HG02610 (cell line): Measurements from ENCODE around the gene MAP1A.

Source experiments
- ATAC-seq: cut with Tn5 transposase; IDR thresholded peaks from one replicate; pipeline ENCODE4 v1.9.1; 2021; ENCODE audit warnings: mild to moderate bottlenecking, moderate library complexity; ENCODE audit not compliant: unreplicated experiment

The MAP1A gene

DNA sequence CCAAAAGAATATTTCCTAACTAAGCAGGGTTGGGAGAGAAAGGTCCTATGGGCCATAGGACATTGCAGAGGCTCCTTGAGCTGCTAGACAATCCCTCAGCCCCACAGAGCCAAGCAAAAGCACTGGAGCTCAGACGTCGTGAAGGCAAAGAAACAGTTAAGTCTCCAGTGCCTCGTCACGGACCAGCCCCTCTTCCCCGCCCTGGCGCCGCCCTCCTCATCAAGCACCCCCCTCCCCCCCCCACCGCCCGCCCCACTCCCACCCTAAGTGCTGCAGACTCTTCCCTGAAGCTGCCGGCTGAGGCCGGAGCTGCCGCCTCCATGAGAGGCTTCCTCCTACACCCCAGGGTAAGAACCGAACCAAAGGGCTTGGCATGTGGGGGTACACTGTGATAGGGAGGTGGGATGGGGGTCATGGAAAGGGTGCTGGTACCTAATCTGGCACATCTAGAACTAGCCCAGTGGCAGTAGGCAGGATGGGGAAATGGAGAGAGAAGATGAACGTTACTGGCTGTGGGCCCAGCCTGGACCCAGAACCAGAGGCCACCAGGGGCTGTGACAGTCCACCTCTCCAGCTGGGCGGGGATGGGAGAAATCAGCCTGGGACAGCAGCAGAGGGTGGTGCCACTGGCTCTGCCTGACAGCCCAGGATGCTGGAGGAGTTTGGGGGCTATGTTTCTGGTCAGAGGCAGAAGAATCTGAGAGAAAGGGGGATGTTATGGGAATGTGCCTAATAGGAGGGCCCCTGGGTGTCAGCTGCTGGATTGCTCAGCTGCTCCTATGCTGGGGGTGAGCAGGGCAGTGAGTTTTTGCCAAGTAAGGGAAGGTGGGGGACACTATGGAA, at the start of gene MAP1A:
TSS of gene MAP1A (plus strand) at position 255 of the 843 bp plus-strand sequence. CDS start 3,866 bp downstream, outside the sequence.
- ATAC-seq, result no peak

DNA sequence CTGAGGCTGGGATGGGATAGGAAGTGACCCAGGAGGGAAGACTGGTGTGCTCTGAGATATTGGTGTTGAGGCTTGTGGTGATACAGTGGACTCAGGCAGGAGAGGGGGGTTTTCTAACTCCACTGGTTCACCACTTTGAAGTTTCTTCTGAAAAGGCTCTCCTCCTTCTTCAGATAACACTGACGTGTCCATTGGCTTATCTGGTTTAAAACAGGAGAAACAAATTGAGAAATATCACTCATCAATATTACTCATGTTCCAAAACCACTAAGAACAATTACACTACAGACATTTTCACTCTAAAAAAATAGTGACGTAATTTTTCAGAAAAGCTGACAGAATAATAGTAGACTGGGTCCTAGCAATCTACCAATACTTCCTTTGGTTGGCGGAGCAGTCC, 47.5 kb upstream of the MAP1A start:
- no peak for ATAC-seq

GRCh38 chr15:43471975-43472374, 45.4 kb upstream of the MAP1A start:
- no peak for ATAC-seq

- ATAC-seq, result no peak
Measured at GRCh38 chr15:43473885-43474284, 43.5 kb upstream of the MAP1A start.

DNA sequence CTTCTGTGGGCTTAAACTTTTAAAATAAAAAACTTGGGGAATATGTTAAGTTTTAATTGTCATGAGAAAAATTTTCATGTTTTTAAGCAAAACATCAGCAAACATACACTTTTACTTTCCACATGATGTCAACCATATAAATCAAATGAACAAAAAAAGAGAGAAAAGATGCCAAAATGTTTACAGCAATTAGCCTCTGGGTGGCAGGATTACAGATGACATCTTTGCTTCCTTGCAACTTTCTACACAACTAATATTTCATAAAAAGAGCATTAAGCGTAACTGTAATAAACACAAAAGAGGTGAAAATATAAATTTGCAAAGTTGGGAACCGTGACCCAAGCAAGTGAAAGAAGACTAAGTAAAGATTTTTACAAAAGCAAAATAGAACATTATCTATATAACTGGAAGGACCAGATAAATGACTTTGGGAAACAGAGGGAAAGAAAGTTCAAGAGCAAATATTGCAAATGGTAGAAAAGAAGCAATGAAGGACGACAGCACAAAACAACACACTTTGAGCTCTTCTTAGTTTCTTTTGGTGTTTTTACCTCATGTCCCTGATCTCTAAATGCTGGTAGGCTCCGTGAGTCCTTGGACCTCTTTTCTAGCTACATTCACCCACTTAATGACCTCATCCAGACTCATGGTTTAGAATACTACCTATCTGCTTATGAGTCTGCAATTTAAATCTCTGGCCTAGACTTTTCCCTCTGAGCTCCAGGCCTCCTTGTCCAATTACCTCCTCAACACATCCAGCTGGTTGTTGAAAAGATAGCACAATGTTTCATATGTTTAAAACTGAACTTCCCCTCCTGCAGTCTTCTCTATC, 33.9 kb upstream of the MAP1A start:
- no peak for ATAC-seq

DNA sequence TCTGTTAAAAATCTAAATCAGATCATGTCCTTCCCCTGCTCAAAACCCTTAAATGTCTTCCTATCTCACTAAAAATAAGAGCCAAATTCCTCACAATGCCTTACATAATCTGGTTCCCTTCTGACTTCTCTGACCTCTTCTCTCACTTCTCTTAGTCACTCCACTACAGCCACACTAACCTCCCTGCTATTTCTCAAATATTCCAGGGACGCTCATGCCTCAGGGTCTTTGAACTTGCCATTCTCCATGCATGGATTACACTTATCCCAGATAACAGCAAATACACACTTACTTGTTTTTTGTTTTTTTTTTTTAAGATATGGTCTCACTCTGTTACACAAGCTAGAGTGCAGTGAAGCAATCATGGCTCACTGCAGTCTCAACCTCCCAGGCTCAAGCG, 33.0 kb upstream of the MAP1A start:
- ATAC-seq, result no peak

DNA sequence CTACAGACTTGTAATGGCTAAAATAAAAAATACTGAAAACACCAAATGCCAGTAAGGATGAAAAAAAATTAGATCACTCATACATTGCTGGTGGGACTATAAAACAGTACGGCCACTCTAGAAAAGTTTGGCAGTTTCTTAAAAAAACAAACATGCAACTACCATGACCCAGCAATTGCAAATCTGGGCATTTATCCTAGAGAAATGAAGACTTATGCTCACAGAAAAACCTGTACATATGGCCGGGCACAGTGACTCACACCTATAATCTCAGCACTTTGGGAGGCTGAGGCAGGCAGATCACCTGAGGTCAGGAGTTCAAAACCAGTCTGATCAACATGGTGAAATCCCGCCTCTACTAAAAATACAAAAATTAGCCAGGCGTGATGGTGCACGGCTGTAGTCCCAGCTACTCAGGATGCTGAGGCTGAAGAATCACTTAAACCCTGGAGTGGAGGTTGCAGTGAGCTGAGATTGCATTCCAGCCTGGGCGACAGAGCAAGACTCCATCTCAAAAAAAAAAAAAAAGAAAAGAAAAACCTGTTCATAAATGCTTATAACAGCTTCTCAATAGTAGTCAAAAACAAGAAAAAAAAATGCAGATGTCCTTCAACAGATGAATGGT, 30.0 kb upstream of the MAP1A start:
- no peak for ATAC-seq

- no peak for ATAC-seq
Measured at GRCh38 chr15:43488790-43489189, 28.6 kb upstream of the MAP1A start.

GRCh38 chr15:43489191-43489590, 28.2 kb upstream of the MAP1A start:
- no peak for ATAC-seq

DNA sequence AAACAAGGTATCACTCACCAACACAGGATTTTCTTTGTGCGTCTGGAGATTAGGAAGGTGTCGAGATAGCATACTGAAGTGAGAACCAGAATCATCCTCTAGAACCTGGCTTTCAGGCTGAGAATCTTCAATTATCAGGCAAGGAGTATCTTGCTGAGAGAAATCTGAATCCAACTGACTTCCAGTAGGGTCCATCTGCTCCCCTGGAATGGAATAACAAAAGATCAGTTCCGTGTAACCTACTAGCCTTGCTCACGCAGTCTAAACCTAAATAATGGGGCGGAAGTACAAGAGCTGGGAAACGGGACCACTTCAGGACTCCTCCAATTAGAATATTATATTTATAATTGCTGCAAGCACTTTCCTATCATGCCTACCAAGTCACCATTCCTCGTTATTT, 25.1 kb upstream of the MAP1A start:
- ATAC-seq, result no peak

DNA sequence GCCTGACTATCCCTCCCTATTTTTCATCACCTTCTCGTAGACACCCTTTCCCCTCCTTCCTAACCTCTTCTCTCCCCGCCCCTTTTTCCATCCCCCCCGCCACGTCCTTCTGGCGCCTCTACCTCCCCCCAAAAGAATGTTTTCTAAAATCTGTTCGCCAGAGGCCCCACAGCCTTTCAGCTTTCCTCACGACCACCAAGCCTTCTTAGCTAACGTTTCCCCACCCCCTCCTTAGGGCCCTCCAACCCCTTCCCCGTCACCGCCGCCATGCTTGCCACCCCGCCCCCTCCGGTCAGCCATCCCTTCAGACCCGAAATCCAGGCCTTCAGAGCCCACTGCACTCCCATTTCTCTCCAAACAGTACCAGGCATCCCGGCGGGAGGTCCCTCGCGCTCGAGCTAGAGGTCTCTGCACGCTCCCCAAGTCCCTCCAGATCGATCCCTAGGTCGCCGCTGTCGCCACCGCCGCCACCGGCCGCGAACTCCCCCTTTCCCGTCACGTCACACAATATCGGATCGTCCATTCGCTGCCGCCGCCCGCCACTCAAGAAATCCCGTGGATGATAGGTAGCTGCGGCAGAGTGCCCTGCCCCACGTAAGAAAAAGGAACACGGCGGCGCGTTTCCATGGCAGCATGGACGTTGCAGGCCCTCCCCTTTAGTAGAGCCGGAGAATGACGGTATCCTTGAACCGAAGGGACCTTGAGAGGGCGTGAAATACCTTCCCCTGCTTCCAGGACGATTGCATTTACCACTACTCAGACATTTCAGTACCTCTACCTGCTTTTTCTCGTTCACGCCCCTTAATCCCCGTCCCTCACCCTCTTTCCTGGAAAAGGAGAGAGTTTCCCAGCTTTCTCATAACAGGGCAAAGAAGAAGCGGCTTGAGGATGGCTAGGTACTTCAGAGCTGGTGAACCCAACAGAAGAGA, 24.5 kb upstream of the MAP1A start, which contains the start of gene TP53BP1:
TSS of gene TP53BP1 (minus strand) at position 484 of the 929 bp plus-strand sequence. CDS start at position 371, 113 bp downstream.
- ATAC-seq, result peak; percentile 98

DNA sequence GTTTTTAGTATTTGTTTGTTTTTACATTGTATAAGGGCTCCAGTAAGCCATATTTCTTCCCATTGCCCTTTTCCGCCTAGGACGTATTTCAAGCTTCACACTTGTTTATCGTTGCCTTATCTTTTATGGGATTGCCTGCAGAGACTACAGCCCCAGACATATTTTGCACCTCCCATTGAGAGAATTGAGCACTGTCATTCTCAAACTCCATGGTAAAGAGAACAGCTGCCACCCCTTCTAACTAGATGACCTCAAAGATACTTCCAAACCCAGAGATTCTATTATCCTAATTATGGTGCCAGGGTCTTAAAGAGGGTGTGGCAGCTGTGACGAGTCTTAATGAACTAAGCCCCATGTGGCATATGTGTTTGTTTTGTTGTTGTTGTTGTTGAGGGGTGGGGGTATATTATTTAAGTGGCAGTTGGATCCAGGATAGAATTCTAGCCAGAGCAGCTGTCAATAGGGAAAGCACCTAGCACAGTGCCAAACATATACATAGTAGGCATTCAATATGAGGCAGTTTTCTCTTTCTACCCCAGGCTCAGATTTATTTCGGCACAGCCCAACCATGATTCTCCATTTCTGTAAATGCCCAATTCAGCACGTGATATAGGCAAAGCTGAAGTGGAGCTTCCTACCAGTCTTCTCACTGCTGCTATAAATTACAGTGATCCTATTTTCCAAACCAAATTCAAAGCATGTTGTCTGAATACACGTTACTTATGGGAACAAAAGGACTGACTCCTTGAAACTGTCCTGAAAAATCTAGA, 23.5 kb upstream of the MAP1A start:
- no peak for ATAC-seq

DNA sequence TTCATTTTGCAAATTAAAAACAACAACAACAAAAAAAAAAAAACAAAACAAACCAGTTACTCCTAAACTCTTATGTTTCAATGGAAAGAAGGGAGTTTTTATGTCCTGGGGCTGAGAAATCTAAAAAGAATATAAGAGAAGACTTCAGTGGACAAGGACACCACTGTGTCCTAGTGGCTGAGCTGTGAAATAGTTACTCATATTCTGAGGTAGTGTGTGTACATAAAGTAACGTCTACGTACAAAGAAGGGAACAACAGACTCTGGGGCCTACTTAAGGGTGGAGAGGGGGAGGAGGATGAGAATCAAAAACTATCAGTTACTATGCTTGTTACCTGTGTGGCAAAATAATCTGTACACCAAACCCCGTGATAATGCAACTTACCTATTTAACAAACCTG, 18.4 kb upstream of the MAP1A start:
- ATAC-seq, result no peak

- ATAC-seq, result no peak
Measured at GRCh38 chr15:43499635-43500034, 17.8 kb upstream of the MAP1A start.

DNA sequence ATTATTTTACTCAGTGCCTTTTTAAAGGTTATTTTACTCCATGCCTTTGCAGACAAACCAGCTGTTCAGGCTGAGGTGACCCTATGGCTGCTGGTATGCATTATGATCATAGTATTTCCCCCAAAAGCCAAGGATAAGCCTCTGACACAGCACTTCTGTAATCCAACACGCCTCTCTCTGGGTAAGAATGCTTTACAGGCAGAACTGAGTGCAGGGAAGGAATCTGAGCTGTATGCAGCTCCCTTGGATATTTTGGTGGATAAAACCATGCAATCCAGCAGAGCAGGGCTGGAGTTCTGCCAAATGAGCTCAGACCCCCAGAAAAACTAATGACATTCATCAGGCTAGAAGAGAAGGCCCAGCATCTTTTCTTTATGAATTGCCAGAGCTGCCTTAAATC, 11.7 kb upstream of the MAP1A start:
- ATAC-seq, result no peak

DNA sequence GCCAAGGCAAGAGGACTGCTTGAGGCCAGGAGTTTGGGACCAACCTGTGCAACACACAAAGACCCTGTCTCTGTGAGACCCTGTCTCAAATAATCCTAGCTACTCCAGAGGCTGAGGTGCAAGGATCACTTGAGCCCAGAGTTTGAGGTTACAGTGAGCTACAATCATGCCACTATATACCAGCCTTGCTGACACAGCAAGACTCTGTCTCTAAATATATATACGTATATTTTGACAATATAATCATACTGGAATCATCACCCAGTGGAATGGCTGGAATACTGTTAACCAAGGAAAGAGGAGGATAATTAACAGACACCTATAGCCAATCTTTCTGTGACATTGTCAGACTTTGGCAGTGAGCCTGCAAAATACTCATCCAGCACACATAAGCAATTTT, 9.0 kb upstream of the MAP1A start:
- ATAC-seq, result no peak

DNA sequence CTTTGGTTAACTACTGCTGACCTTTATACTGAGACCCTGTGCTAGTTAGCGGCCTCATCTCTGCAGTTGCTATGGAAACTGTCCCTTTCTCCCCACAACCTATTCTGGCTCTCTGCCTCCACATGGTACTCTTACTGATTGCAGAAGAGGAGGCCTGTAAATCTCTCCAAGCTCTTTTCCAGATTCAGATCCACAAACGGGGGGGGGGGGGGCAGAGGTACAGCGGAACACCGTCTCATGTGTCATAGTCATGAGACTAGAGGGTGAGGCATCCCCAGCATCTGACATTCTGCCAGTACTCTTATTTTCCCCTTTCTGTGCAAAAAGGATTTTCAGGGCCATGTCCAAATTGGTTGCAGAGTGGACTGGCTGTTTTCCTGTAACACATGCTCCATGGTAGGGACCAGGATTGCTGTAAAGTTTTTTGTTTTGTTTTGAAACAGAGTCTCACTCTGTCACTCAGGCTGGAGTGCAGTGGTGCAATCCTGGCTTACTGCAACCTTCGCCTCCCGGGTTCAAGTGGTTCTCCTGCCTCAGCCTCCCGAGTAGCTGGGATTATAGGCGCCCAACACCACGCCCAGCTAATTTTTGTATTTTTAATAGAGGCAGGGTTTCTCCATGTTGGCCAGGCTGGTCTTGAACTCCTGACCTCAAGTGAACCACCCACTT, 8.3 kb upstream of the MAP1A start:
- no peak for ATAC-seq

DNA sequence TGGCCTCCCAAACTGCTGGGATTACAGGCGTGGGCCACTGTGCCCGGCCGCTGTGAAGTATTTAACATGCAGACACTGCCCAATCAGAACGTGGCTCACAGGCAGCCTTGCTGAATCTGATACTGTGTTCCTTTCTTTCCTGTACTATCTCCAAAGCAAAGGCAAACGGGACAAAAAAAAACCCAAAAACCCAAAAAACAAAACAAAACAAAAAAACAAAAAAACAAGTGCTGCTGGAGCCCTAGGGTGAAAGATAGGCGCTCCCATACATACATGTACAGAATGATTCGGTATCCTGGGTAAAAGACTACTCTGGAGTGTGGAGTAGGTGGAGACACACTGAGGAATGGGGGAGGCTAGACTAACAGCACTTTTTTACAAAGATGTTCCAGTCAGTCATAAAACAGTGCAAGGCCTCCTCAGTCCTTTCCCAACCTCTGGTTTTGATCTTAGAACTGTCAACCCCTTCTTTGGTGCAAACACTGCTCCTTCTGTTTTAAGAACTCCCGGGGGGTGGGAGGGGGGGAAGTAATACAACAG, 7.7 kb upstream of the MAP1A start:
- no peak for ATAC-seq
